Tibial nerve (tissue), 4 donors: ENCODE measurements around the gene NF2.

ENCODE experiments used
- EP300 ChIP-seq, 2 donors: sonication (generic); formaldehyde crosslinking; IDR thresholded peaks; one replicate each; pipeline ENCODE4 v1.6.1; 2017; ENCODE audit warnings: antibody characterized with exemption in 2 of 2, mild to moderate bottlenecking in 1 of 2
- POLR2A ChIP-seq, 2 donors: fragments of 450-650 bp; IDR thresholded peaks; one replicate each; pipeline ENCODE4 v1.6.1; 2017; ENCODE audit warnings: antibody characterized with exemption in 2 of 2, mild to moderate bottlenecking in 2 of 2, moderate library complexity in 2 of 2
- TF ChIP-seq, protein P1 (sequence below), 5 experiments: fragments of 200-600 bp in 3 of 5; fragments of 450-650 bp in 2 of 5; sonication (generic) in 3 of 5; IDR thresholded peaks; one replicate each; pipeline ENCODE4 v1.5.1; 2016 to 2019; ENCODE audit warnings: antibody characterized with exemption in 5 of 5, mild to moderate bottlenecking in 3 of 5, moderate library complexity in 2 of 5

DNA sequence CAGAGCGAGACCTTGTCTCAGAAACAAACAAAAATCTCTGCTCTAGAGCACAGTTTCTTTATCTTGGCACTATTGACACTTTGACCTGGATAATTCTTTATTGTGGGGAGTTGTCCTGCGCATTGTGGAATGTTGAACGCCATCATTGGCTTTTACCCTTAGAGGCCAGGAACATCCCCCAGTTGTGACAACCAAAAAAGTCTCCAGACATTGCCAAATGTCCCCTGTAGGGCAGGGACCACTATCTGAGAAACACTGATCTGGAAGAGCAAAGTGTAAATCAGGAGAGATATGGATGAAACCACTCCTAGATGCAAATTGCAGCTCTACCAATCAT is 4.8 kb upstream of the NF2 start:
- TF ChIP-seq, protein P1, sequence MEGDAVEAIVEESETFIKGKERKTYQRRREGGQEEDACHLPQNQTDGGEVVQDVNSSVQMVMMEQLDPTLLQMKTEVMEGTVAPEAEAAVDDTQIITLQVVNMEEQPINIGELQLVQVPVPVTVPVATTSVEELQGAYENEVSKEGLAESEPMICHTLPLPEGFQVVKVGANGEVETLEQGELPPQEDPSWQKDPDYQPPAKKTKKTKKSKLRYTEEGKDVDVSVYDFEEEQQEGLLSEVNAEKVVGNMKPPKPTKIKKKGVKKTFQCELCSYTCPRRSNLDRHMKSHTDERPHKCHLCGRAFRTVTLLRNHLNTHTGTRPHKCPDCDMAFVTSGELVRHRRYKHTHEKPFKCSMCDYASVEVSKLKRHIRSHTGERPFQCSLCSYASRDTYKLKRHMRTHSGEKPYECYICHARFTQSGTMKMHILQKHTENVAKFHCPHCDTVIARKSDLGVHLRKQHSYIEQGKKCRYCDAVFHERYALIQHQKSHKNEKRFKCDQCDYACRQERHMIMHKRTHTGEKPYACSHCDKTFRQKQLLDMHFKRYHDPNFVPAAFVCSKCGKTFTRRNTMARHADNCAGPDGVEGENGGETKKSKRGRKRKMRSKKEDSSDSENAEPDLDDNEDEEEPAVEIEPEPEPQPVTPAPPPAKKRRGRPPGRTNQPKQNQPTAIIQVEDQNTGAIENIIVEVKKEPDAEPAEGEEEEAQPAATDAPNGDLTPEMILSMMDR (IDR thresholded peaks at IDR 0.05), result no peak
- TF ChIP-seq POLR2A (IDR thresholded peaks at IDR 0.05), result no peak
- no peak for TF ChIP-seq EP300 (IDR thresholded peaks at IDR 0.05)
